Stimulated activated CD4-positive, alpha-beta T cell treated with anti-CD3 and anti-CD28 coated beads, Interleukin-15, amount 100 ng/mL, for 48 hours (primary cell): ENCODE data around the gene BTN1A1.
A peak's percentile ranks its signal among the peaks of the same experiment; 100 is the strongest.
"Not testable (repeated sequence)": the region's sequence is repeated elsewhere in the genome, so short reads cannot be mapped to it uniquely, and the experiment has no call there.

Source experiments
- DNase-seq, 2 donors: peaks; one replicate each; pipeline ENCODE4 v3.0.0-alpha.2; 2020; ENCODE audit warnings: low read depth in 2 of 2

Gene BTN1A1

GRCh38 chr6:26537160-26537845 lies 37.2 kb downstream of the BTN1A1 start:
- peak; percentile 80 to 88 for DNase-seq

- peak; percentile 72 to 73 for DNase-seq
Measured at GRCh38 chr6:26537846-26538571, 37.9 kb downstream of the BTN1A1 start, which contains the start of gene HMGN4. Gene HMGN4, plus strand, starts transcription at chr6:26538366. Its CDS starts 6,841 bp downstream, at chr6:26545207.

GRCh38 chr6:26538572-26538902 lies 38.4 kb downstream of the BTN1A1 start:
- DNase-seq, result no peak

- DNase-seq, result no peak
Measured at GRCh38 chr6:26539071-26539615, 39.0 kb downstream of the BTN1A1 start.

- DNase-seq, result no peak
Measured at GRCh38 chr6:26541579-26541978, 41.5 kb downstream of the BTN1A1 start.

- no peak for DNase-seq
Measured at GRCh38 chr6:26543953-26544352, 43.9 kb downstream of the BTN1A1 start.

- no peak for DNase-seq
Measured at GRCh38 chr6:26544473-26544872, 44.4 kb downstream of the BTN1A1 start.

- no peak for DNase-seq
Measured at GRCh38 chr6:26545627-26546026, 45.5 kb downstream of the BTN1A1 start.

- not testable (repeated sequence) for DNase-seq
Measured at GRCh38 chr6:26547363-26547762, 47.3 kb downstream of the BTN1A1 start.

GRCh38 chr6:26550250-26550993 lies 50.3 kb downstream of the BTN1A1 start:
- peak in 1 of 2 donors; percentile 42 for DNase-seq

GRCh38 chr6:26552205-26552604 lies 52.1 kb downstream of the BTN1A1 start:
- DNase-seq, result no peak

GRCh38 chr6:26552640-26553188 lies 52.6 kb downstream of the BTN1A1 start:
- DNase-seq, result no peak

- DNase-seq, result peak; percentile 63 to 68
Measured at GRCh38 chr6:26553264-26553634, 53.1 kb downstream of the BTN1A1 start.

- DNase-seq, result peak; percentile 70 to 71
Measured at GRCh38 chr6:26553635-26554446, 53.7 kb downstream of the BTN1A1 start.

- no peak for DNase-seq
Measured at GRCh38 chr6:26554447-26554696, 54.3 kb downstream of the BTN1A1 start.

- peak; percentile 44 to 47 for DNase-seq
Measured at GRCh38 chr6:26554697-26555504, 54.8 kb downstream of the BTN1A1 start.

GRCh38 chr6:26555505-26556262 lies 55.6 kb downstream of the BTN1A1 start:
- no peak for DNase-seq

- DNase-seq, result peak in 1 of 2 donors; percentile 30
Measured at GRCh38 chr6:26556263-26557070, 56.4 kb downstream of the BTN1A1 start.
